Activated CD4-positive, alpha-beta T cell treated with anti-CD3 and anti-CD28 coated beads, Interleukin-2, amount 50 U/mL, for 48 hours (primary cell): ENCODE measurements around the gene DISP3.

Experiments used
- DNase-seq, 2 experiments: peaks; one replicate each; pipeline ENCODE4 v3.0.0-alpha.2; 2020

Gene DISP3

DNA sequence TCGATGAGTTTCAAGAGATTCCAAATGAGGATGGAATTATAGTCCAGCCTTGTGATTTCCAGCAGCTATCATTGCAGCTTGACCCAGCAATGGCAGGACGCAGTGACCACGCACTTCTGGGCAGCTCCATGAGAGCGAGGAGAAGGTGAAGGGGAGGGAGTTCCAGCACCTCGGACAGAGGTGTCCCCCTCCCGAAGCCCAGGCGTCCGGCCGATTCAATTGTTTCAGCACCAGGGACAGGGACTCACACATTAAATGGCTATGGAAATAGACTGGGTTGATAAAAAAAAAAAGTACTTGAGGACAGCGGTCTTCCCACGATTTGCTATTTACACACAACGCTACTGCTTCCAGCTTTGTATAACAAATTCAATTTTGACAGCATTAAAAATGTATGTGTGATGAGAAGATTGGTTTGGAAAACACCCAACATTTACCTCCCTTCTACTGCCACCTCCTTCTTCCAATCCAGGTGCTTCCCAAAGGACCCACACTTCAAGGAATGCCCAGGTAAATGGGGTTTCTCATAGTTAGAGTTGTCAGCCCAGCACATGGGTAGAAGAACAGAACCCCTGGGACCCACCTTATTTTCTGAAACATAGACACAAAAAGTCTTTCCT lies 71.8 kb downstream of the DISP3 start:
- peak; percentile 38 to 54 for DNase-seq

DNA sequence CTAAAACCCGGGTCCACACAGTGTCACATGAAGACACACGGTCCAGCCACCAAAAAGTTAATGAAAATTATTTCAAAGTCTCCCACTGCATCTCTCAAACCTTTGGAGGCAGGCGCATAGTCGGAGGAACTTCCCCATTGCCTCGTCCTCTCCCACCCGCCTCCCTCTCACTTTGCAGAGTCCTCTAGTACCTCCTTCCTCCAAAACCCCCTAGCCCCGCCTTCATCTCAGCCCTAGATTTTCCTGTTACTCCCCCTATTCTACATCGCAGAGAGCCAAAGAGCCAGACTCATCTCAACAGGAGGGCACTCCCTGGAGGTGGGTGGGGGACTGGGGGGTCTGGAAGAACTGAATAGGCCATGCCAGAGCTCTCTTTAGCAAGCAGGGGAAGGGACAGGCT lies 79.3 kb downstream of the DISP3 start:
- DNase-seq = no peak

DNA sequence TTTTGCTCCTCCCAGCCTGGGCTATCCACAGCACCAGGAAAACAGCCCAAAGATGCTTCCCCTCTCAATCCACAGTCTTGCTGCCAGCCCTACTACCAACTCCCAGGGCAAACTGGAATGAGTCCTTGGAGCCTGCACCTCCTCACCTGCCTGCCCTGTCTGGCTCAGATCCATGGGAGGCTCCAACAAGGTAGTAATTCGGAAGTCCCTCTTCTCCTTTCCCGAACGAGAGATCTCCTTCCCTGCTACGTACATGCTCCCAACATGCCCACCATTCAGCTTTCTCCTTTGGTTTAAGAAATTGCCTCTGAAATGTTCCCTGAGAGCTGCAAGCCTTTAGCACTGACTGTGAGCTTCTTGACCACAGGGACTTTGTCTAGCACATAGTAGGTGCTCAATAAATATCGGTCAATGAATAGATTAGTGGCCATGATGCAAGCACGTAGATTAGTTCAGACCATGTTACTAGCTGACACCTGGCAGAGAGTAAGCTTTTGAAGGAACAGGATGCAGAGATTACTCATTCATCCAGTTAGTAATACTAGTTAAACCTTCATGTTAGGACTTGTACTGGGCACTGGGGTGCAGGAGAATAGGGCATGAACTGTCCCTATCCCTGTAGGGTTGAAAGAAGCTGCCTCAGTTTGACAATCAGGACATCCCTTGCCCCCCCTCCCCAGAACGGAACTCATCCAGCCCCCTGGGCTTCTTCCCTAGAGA lies 80.1 kb downstream of the DISP3 start:
- DNase-seq = no peak

DNA sequence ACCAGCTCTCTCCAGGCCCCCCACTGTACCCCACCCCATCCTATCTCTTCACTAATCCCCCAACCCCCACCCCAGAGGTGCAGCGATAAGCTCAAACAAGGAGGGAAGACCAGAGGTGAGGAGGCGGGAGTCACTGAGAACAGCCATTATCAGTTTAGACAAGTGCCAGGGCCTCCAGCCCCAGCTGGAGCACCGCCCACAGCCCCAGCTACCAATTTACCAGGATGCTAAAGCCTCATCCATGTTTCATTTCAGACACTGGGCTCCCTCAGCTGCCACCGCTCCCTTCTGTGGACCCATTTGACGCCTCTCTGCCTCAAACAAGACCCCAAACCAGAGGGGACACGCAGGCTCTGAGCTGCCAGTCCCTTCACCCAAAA lies 80.6 kb downstream of the DISP3 start:
- no peak for DNase-seq

DNA sequence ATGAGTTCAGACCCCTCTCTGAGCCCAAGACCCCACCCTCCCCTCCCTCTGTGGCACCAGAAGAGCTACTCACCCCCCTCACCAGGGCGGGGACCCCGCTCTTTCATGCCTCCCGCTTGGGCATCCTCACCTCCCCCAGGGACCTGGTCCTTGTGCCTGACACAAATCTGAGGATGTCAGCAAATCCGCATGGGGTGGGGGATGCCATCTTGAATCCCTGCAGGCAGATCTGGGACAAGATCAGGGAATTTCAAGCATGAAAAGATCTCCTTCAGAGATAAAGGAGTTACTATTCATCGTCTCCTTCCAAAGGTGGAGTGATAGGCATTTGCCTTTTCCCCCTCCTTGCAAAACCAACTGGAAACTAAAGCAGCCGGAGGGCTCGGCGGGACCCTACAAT lies 81.1 kb downstream of the DISP3 start:
- DNase-seq = no peak

DNA sequence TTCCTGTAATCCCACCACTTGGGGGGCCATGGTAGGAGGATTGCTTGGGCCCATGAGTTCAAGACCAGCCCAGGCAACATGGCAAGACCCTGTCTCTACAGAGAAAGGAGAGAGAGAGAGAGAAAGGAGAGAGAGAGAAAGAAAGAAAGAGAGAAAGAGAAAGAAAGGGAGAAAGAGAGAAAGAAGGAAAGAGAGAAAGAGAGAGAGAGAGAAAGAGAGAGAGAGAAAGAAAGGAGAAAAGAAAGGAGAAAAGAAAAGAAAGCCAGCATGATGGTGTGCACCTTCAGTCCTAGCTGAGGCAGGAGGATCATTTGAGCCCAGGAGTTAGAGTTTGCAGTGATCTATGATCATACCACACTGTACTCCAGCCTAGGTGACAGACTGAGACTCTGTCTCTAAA lies 82.8 kb downstream of the DISP3 start:
- DNase-seq = no peak

DNA sequence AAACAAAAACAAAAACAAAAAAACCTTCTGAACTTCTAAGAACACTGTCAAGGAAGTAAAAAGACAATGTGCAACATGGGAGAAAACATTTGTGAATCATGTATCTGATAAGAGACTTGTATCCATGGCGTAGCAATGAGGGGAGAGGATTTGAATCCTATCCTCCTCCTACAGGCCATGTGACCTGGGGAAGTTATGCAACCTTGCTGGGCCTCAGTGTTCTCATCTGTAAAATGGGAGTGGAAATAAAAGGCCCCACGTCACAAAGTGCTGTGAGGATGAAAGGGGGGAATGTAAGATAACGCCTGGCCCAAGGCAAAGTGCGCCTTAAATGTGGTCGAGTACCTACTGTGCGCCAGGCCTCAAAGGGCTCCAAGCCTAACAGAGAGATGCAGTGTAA lies 83.7 kb downstream of the DISP3 start:
- DNase-seq = no peak

DNA sequence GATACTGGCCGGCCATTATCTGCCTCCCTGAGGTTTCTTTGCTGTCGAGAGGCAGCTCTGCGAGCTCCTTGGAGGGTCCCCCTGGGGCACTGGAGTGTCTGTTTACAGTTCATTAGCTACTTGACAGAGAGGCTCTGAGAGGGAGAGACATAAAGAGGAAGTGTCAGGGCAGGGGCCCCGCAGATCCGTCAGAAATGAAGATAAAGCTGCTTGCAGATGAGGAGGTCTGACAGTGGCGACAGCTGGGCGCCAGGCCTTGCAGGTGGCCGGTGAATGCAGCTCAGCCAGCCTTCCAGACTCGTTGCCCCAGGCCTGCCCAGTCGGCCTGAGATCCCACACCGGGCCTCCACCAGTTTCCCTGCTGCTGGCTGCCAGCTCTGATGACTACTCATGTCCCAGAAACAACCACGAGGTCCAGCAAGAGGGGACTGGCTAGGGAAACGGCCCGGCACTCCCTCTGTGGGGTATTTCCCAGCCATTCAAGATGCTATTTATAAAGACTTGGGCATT lies 84.7 kb downstream of the DISP3 start:
- DNase-seq = no peak

DNA sequence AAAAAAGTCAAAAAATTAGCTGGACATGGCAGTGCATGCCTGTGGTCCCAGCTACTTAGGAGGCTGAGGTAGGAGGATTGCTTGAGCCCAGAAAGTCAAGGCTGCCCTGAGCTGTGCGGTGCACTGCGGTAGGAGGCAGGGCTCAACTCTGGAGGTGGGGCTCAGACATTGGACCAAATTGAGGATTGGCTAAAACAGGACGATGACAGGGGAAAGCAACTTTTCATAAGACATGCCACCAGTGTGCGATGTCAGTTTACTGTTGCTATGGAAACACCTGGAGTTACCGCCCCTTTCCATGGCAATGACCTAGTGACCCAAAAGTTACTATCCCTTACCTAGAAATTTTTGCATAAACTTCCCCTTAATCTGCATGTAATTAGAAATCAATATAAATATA lies 85.3 kb downstream of the DISP3 start:
- no peak for DNase-seq

DNA sequence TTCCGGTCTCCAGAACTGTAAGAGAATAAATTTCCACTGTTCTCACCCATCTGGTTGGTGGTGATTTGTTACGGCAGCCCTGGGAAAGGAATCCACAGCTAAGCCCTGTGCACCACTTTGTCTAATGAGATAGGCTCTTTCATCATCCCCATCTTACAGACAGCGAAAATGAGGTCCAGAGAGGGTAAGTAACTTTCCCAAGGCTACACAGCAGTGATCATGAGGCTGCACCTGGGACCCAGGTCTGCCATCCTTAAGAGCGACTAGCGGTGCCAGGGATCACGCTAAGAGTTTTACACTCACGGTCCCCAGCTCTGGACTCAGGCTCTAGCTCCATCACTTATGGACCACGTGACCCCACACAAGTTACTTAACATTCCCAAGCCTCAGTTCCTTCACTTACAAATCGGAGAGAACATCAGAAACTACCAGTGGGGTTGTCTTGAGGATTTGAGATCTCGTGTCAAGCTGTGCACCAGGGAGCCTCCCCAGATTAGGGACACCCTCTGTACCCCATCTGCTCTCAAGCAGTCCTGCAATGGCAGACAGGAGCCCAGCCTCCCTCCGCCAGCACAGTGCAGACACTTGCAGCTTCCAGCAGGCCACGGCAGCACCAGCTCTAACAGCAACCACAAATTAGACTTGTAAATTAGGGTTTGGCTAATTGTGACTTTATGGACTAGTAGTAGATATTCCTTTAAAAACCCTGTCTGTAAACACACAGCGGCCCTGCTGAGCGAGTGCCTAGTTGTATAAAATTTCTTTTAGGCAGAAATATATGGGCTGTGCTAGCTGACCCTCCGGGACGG lies 87.3 kb downstream of the DISP3 start:
- no peak for DNase-seq

DNA sequence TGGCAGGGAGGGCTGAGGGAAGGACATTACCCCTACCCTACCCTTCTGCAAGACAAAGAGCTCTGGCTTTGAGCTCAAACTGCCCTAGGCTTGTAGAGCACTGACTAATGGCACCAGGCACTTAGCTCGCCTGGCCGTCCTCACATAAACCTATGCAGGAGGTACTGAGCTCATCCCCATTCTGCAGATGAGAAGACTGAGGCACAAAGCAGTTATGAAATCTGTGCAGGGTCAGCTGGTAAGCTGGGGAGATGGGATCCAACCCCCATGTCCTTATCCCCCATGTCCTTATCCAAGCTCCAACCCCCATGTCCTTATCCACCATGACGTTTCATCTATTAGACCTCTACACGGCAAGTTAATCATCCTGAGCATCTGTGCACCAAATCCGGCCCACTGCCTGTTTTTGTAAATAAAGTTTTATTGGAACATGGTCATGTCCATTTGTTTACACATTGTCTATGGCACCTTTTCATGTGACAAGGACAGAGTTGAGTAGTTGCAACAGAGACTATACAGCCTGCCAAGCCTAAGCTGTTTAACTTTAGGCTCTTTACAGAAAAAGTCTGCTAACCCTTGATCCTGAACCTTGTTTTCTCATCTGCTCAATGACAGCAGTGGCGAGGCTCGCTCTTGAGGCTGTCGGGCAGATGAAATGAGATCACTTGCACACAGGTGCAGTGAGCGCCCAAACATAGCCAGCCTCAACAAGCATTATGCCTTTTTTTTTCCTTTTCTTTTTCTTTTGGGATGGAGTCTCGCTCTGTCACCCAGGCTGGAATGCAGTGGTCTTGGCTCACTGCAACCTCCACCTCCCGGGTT lies 88.5 kb downstream of the DISP3 start:
- no peak for DNase-seq

DNA sequence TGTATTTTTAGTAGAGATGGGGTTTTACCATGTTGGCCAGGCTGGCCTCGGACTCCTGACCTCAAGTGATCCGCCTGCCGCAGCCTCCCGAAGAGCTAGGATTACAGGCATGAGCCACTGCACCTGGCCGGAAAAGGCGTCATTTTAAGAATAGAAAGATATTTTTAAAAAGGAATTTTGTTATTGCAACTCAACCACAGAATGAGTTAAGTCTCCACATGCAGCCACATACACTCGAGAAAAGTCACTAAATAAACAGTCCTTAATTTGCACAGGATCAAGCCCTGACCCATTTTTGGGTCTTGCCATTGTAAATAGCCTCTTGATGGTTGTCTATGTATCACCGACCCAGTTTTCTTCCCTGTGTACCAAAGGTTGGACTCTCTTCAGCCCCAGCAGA lies 89.7 kb downstream of the DISP3 start:
- no peak for DNase-seq

DNA sequence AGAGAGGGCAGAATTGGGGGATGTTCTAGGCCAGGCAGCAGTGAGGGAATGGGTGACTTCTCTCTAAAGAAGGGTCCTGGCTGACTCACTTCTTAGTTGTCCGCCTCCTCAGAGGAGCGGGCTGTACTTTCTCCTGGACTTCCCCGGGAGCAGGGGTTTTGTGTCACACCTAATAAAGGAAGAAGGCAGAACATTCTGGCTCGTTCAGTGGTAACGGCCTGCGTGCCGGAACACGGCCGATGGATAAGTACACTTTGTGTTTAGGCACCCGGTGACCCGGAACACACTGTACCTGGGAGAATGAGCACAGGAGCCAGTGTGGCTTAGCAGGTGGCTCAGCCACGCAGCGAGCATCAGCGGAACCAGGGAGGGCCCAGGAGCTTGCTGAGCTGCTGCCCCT lies 90.6 kb downstream of the DISP3 start:
- DNase-seq = no peak

DNA sequence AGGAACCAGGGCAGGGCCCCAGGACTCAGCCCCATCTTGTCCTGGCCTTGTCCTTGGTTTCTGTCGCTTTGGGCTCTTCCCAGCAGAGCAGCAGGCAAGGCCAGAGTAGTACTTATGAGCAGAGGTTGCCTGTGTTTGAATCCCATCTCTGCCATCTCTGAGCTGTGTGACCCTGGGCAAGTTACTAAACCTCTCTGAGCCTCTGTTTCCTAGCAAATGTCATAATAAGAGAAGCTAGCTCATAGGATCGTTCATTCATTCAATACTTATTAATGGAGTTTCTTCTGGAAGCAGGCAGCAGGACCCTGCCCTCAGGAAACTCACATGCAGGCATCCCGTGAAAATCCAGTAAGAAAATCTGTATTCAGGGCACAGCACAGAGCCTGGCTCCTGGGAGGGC lies 91.0 kb downstream of the DISP3 start:
- no peak for DNase-seq

DNA sequence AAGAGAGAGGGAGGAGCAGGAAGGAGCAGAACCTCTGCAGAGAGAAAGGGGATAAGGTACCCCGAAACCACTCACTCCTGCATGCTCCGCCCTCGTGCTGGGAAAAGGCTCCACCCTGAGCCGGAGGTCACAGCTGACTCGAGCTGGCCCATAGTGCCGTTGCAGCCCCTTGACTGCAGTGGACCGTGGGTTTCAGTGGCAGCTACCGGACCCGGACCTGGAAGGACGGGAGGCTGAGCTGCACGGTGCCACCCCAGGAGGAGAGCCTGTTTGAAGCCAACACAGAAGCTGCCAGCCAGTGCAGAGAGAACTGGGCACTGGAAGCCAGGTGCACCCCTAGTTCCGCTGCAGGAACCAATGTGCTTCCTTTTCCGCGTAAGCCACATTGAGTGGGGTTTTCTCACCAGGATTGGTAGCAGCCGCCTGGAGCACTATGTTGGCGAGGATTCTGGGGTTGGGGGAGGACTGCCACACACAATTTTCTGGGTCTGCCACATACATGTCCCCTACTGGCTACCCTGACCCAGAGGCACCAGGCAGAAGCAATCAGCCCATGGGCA lies 91.9 kb downstream of the DISP3 start:
- DNase-seq = no peak

DNA sequence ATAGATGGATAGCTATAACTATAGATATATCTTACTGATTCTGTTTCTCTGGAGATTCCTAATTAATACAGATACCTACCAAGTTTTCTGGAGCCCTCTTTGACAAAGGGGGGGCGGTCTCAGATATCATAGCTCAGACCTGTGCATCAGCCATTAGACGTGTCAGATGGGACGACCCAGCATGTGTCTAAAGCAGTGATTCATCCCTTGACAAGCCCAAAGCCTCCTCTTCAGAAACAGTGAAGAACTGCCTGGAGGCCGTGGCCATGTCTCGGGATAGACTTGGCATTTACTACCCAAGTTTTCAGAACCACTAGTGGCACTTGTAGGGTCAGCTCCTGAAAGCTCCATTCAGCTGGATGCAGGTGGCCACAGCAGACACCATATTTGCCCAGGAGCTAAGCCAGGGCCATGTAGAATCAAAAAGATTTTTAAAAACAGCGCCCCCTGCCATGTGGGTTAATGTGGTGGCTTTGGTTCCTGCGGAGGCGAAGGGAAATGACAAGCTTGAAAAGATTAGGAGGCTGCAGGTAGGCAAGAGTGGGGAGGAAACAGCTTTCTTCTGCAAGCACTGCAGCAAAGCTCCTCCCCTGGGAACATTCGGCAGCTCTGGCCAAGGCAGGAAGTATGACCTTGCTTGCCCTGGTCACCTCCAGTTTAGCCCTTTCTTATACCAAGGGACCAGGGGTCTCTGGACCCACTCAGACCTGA lies 93.1 kb downstream of the DISP3 start:
- DNase-seq = peak; percentile 26 to 34

DNA sequence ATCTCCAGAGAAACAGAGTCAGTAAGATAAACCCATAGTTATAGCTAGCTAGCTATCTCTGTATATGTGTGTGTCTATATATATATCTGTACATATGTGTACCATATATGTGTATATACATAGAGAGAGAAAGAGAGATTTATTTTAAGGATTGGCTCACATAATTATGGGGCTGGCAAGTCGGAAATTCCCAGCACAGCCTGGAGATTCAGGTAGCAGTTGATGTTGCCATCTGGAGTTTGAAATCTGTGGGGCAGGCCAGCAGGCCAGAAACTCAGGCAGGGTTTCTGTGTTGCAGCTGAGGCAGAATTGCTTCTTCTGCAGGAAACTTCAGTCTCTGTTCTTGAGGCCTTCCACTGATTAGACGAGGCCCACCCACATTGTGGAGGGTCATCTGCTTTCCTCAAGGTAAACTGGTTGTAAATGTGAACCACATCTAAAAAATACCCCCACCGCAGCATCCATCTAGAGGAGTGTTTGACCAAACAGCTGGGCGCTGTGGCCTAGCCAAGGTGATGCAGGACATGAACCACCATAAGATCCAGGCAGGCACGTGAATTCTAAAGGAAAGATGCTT lies 94.2 kb downstream of the DISP3 start:
- no peak for DNase-seq

DNA sequence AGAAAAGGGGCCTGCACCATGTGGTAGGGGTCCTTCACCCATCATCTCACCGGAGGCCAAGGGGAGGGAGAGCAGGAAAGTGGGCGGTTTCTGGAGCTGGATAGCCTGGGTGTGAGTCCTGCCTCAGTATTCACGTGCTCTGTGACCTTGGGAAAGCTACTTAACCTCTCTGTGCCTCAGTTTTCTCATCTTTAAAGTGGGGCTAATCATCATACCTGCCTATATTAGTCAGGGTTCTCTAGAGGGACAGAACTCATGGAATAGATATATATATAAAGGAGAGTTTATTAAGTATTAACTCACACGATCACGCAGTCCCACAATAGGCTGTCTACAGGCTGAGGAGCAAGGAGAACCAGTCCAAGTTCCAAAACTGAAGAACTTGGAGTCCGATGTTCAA lies 96.6 kb downstream of the DISP3 start:
- no peak for DNase-seq

DNA sequence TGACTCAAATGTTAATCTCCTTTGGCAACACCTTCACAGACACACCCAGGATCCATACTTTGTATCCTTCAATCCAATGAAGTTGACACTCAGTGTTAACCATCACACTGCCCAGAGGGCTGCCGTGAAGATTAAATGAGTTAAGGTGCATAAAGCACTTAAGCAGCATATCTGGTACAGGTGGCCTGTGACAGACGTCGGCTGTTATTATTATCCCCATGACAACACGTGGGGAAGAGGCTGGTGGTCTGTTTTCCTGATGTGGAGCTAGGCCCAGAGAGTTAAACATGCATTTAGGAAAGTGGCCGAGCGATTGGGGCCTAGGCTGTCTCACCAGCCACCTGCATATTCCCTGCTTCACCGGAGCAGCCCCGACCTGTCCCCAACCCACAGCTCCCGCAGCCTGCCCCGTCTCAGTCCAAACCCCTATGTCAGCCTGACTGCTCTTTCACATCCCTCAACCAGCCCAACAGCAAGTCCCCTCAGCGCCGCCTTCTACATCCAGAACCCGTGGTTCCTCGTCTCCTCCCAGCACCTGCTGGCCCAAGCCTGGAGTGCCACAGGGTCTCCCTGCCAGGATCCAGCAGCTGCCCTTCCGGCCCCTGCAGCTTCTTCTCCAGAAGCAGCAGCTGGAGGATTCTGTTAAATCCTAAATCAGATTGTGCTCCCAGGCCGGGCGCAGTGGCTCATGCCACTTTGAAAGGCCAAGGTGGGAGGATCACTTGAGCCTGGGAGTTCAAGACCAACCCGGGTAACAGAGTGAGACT lies 97.3 kb downstream of the DISP3 start:
- no peak for DNase-seq

DNA sequence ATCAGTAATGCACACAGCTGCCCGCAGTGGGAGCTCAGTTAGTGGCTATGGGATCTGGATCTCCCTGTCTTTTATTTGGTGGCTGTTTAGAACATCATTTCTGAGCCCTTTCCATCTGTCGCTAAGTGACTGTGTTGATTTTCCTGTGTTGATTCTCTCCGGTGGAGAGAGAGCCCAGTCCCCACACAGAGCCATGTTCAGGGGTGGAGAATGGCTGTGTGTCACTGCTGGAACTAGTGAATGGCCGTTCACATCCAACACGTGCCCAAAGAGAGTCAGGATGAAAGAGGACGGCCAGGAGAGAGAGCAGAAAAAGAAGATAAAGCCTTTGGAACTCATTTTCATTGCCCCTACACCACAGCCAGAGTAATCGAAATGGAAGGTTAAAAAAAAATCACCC lies 99.0 kb downstream of the DISP3 start:
- DNase-seq = no peak

DNA sequence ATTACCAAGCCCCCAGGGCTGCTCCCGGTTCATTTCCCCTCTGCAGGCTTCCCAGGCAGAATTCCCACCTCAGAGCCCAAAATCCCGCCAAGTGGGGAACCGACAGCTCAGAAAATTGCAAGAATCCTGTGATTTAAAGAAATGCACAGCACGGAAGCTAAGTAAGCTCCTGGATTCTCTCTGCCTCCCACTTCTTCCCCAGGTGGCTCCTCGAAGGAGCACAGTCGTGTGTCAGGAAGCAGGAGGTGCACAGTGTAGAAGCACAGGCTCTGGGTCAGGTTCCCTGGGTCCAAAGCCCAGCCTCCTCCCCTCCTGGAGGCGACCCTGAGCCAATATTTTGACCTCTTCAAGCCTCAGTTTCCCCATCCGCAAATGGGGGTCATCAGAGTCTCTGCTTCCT lies 100.6 kb downstream of the DISP3 start:
- no peak for DNase-seq
